ENCODE data around the gene APBB1IP. TPM values are rescaled to one million over a fixed set of nuclear protein-coding genes. Genes with fewer than 3 reads are reported as not detected.
A peak's percentile ranks its signal among the peaks of the same experiment; 100 is the strongest.

APBB1IP gene
- total RNA-seq, 2 experiments from 2014 or later, result 80.9 to 82.2 TPM

DNA sequence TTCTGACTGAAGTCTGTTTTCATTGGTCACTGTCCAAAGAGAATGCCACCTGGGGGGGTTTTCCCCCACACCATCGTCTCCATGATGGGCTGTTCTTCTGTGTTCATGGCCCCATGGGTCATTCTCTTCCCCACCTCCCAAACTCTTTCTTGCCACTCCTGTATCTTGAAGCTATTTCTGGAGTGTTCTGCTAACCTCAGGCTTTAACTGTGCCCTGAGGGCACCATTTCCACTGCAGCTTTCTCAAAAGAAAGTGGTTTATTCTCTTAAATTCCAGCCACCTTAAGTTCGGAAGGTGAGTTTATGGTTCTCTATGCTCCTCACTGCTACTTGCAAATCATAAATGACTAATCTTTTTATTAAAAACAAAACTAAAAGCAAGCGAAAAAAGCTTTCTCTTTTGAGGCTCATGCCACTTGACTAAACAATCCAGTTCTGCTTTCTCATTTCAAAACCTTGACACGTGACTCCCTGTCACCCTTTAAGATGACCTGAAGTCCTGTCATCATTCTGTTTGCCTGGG lies 7.4 kb upstream of the APBB1IP start:
- H3K4me1 Mint-ChIP-seq, result peaks cover 15% of the 10 kb centered on the region
- H3K36me3 Mint-ChIP-seq (ENCODE audit: low read depth), result no peaks in the 10 kb centered on the region
- no peaks in the 10 kb centered on the region for H3K9me3 Mint-ChIP-seq
- POLR2A ChIA-PET, result interaction anchor here (0.6 to 1.3 kb wide), 7 partner anchors 8 to 430 kb away, joined by 3 to 7 read pairs (median 4); partner anchors contain the start of gene ABI1
- CTCF ChIA-PET, result interaction anchor here (0.9 to 1.4 kb wide), 2 partner anchors 10 to 125 kb away, joined by 3 to 5 read pairs; no protein-coding TSS in a partner anchor
- peak overlapping the region; percentile 81 for H3K27ac Mint-ChIP-seq
- peaks cover 5% of the 10 kb centered on the region for H3K27me3 Mint-ChIP-seq
- DNase-seq, result no peak
- peak overlapping the region; percentile 19 for H3K4me3 Mint-ChIP-seq

DNA sequence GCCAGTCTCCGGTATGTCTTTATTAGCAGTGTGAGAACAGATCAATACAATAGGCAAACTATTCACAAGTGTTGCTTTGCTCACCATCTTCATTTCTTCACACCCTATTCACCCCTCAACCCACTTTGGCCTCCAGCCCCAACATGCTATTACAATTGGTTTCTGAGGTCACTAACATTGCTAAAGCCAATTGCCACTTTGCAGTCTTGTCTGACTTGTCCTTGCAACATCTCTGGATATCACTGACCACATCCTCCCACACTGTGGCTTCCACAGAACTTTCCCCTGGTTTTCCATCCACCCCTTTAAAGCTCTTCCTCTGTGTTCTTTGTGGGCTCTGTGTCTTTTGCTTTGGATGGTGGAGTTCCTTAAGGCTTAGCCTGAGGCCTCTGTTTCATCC lies 5.2 kb upstream of the APBB1IP start:
- Mint-ChIP-seq H3K27me3 (peaks cover 4% of the 10 kb centered on the region), H3K27ac (no peak overlapping the region), H3K4me3 (no peak overlapping the region), H3K9me3 (no peaks in the 10 kb centered on the region), H3K4me1 (peaks cover 34% of the 10 kb centered on the region), H3K36me3 (ENCODE audit: low read depth) (no peaks in the 10 kb centered on the region)
- DNase-seq, result no peak
- ChIA-PET CTCF (no interaction called here), POLR2A (no interaction called here)

DNA sequence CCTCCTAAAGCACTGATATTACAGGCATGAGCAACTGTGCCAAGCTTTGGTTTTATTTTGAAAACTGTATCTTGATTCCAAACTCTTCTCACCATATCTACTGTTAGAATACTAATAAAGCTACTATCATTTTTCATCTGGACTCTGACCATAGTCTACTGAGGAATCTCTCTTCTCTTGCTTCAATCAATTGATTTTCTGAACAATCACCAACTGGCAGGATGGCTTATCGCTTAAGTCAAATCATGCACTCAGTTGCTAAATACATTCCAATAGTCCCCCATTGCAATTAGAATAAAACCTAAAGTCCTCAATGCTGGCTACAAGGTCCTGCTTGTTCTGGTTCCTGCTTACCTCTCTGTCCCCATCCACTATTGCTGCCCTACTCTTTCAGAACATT lies 2.3 kb upstream of the APBB1IP start:
- no peak overlapping the region for H3K27ac Mint-ChIP-seq

DNA sequence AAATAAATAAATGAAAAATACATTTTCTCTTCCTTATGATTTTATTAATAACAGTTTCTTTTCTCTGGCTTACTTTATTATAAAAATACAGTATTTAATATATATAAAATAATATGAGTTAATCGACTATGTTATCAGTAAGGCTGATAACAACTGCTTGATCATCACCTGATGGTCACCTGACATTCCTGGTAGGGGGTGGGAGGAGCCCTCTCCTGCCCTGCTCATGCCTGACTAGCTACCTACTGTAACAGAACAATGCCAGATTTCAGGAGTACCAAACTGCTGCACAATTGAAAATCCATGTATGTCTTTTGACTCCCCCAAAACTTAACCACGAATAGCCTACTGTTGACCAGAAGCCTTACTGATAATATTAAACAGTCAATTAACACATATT lies 1.3 kb upstream of the APBB1IP start:
- Mint-ChIP-seq H3K9me3 (no peaks in the 10 kb centered on the region), H3K36me3 (ENCODE audit: low read depth) (peaks cover 15% of the 10 kb centered on the region), H3K4me1 (peaks cover 33% of the 10 kb centered on the region), H3K4me3 (no peak overlapping the region), H3K27ac (no peak overlapping the region), H3K27me3 (peaks cover 1% of the 10 kb centered on the region)
- no peak for DNase-seq
- ChIA-PET POLR2A (interaction anchor here (1.0 to 6.8 kb wide), 4 partner anchors 11 to 806 kb away, joined by 3 to 57 read pairs (median 9); no protein-coding TSS in a partner anchor), CTCF (interaction anchor here (0.5 to 1.1 kb wide), 2 partner anchors 30 to 445 kb away, joined by 3 to 4 read pairs; no protein-coding TSS in a partner anchor)

More for the DNA sequence above, 2.3 kb upstream of the APBB1IP start:
- DNase-seq, result no peak
- peaks cover 26% of the 10 kb centered on the region for H3K4me1 Mint-ChIP-seq
- POLR2A ChIA-PET, result interaction anchor here (1.3 to 6.8 kb wide), 2 partner anchors 46 to 51 kb away, joined by 3 to 57 read pairs; no protein-coding TSS in a partner anchor
- peaks cover 8% of the 10 kb centered on the region for H3K36me3 Mint-ChIP-seq (ENCODE audit: low read depth)
- peaks cover 1% of the 10 kb centered on the region for H3K27me3 Mint-ChIP-seq
- no peak overlapping the region for H3K4me3 Mint-ChIP-seq
- no peaks in the 10 kb centered on the region for H3K9me3 Mint-ChIP-seq
- CTCF ChIA-PET, result interaction anchor here (1.4 kb wide), 1 partner anchor 120 kb away, joined by 3 read pairs; no protein-coding TSS in a partner anchor

DNA sequence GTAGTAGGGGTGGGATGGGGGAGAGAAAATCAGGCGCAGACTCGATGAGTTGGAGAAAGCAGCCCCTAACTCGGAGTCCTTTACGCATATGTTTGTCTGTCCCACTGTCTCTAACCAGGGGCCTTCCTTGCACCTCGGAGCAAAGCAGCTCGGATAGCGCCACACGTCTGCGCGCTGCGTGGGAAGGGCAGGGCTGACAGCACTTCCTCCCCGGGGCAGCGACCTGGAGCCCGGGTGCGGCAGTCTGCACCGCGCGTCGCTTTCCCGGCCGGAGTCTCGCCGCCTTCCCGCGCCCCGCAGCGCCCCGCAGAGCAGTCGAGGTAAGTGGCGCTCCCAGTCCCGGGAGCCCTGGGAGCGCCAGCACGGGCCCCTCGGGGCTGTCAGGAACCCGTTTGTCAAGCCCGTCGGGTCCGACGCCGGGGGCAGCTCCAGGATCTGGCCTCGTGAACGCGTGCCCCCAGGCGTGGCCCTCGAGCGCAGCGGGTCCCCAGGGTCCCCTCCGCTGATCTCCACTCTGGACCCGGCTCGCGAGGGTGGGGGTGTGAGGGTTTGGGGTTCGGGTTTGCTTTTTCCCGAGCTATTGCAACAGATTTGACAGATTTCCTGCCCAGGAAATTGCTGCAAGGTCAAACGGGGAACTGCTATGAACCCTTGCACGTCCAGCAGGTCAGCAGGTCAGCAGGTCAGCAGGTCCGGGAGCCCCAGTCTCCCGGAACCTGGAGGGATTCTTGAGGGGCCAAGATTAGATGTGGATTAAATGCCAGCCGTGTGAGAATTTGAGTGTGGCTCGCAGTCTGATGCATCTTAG lies 597 bp downstream of the APBB1IP start:
- Mint-ChIP-seq H3K27me3 (peaks cover 1% of the 10 kb centered on the region), H3K4me3 (peak overlapping the region; percentile 88), H3K9me3 (no peaks in the 10 kb centered on the region), H3K27ac (peak overlapping the region; percentile 89), H3K4me1 (peaks cover 45% of the 10 kb centered on the region), H3K36me3 (ENCODE audit: low read depth) (peaks cover 28% of the 10 kb centered on the region)
- DNase-seq, result peak; percentile 75
- ChIA-PET POLR2A (interaction anchor here (0.6 to 6.8 kb wide), 13 partner anchors 8 to 716 kb away, joined by 3 to 57 read pairs (median 5); partner anchors contain the start of genes MASTL and YME1L1), CTCF (no interaction called here)

GRCh38 chr10:26439406-26440087 lies 1.4 kb downstream of the APBB1IP start:
- H3K9me3 Mint-ChIP-seq, result no peaks in the 10 kb centered on the region
- no peak for DNase-seq
- peaks cover 1% of the 10 kb centered on the region for H3K27me3 Mint-ChIP-seq
- peak overlapping the region; percentile 89 for H3K27ac Mint-ChIP-seq
- peaks cover 52% of the 10 kb centered on the region for H3K4me1 Mint-ChIP-seq
- ChIA-PET CTCF (no interaction called here), POLR2A (interaction anchor here (0.6 to 6.8 kb wide), 12 partner anchors 9 to 715 kb away, joined by 3 to 57 read pairs (median 5); partner anchors contain the start of genes MASTL and YME1L1)
- peaks cover 36% of the 10 kb centered on the region for H3K36me3 Mint-ChIP-seq (ENCODE audit: low read depth)
- H3K4me3 Mint-ChIP-seq, result peak overlapping the region; percentile 88

DNA sequence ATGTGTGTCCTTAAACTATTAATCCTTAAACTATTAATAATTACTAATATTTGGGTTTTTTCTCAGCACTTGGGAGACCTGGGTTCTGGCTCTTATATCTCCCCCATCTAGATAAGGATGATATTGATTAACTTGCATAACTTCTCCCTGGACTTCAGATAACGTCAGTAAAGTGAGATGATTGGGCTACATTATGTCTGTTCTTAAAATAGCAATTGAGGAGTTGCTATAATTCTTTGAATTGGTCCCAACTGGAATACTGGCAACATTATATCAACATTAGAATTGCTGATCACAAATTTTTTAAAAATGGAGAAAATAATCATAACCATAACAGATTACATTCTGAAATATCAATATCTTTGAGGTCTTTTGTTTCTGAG lies 1.9 kb downstream of the APBB1IP start:
- Mint-ChIP-seq H3K4me1 (peaks cover 53% of the 10 kb centered on the region), H3K9me3 (no peaks in the 10 kb centered on the region), H3K4me3 (peak overlapping the region; percentile 88), H3K36me3 (ENCODE audit: low read depth) (peaks cover 37% of the 10 kb centered on the region), H3K27ac (peak overlapping the region; percentile 89), H3K27me3 (peaks cover 1% of the 10 kb centered on the region)
- no peak for DNase-seq
- ChIA-PET CTCF (no interaction called here), POLR2A (interaction anchor here (1.4 to 6.8 kb wide), 5 partner anchors 10 to 46 kb away, joined by 3 to 57 read pairs (median 12); no protein-coding TSS in a partner anchor)

DNA sequence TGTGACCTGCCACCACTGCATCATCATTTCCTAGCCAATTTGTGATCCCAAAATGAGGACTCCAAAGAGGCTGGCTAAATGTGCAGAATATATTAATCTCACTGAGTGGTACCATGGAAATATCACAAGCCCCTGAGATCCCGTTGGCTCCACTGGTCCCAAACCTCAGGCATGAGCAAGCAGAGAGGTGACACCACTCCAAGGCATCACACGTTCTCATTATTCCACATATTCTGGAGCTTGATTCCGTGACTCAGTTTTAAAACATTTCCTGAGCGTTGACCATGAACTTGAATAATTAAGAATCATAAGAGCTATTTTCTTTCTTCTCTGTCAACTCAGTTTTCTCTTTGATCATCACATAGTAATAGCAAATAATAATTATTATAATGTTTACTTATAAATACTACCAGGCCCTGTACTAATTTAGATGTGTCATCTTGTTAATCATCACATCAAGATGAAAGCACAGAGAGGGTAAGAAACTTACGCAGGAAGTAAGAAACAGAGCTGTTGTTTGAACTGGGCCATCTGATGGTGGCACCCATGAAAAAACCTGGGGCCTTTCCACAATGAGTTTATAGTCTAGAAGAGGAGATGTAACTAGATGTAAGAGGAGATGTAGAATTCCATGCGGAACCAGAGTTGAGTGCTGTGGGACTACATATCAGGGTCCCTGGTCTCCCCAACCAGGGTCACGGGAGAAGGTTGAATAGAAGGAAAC lies 3.5 kb downstream of the APBB1IP start:
- ChIA-PET POLR2A (interaction anchor here (1.0 to 6.8 kb wide), 10 partner anchors 8 to 713 kb away, joined by 3 to 57 read pairs (median 6); partner anchors contain the start of gene YME1L1), CTCF (interaction anchor here (1.0 to 1.3 kb wide), 4 partner anchors 11 to 42 kb away, joined by 3 to 5 read pairs (median 3); no protein-coding TSS in a partner anchor)

GRCh38 chr10:26445411-26446031 lies 7.4 kb downstream of the APBB1IP start:
- ChIA-PET POLR2A (interaction anchor here (1.8 kb wide), 1 partner anchor 30 kb away, joined by 9 read pairs; no protein-coding TSS in a partner anchor), CTCF (interaction anchor here (0.7 to 1.1 kb wide), 2 partner anchors 107 to 129 kb away, joined by 3 to 4 read pairs; no protein-coding TSS in a partner anchor)
- Mint-ChIP-seq H3K4me3 (no peak overlapping the region), H3K36me3 (ENCODE audit: low read depth) (peaks cover 67% of the 10 kb centered on the region), H3K27me3 (no peaks in the 10 kb centered on the region), H3K4me1 (peaks cover 79% of the 10 kb centered on the region), H3K27ac (peak overlapping the region; percentile 64), H3K9me3 (peaks cover 5% of the 10 kb centered on the region)
- no peak for DNase-seq

More for the DNA sequence above, 3.5 kb downstream of the APBB1IP start:
- Mint-ChIP-seq H3K27me3 (no peaks in the 10 kb centered on the region), H3K4me1 (peaks cover 59% of the 10 kb centered on the region), H3K9me3 (peaks cover 2% of the 10 kb centered on the region), H3K27ac (peak overlapping the region; percentile 65), H3K36me3 (ENCODE audit: low read depth) (peaks cover 48% of the 10 kb centered on the region), H3K4me3 (peak overlapping the region; percentile 63)
- no peak for DNase-seq

GRCh38 chr10:26446258-26446657 lies 8.1 kb downstream of the APBB1IP start:
- no peak for DNase-seq
- POLR2A ChIA-PET, result interaction anchor here (0.7 to 1.8 kb wide), 5 partner anchors 22 to 708 kb away, joined by 3 to 9 read pairs (median 3); no protein-coding TSS in a partner anchor
- CTCF ChIA-PET, result no interaction called here

DNA sequence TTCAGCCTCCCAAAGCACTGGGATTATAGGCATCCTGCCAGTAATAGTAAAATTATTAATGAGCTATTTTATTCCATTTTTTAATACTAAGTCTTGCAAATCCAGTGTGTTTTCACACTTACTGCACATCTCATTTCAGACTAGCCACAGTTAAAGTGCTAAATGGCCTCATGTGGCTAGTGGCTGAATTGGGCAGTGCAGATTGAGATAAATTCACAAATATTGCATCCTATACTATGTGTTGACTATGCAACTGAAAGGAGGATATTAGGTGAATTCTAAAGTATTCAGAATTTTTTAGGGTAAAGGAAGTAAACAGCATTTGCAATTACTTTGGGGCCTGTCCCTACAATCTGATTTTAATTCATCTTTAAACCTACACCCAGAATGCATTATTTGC lies 10.2 kb downstream of the APBB1IP start:
- POLR2A ChIA-PET, result interaction anchor here (1.0 to 2.1 kb wide), 7 partner anchors 10 to 39 kb away, joined by 3 to 15 read pairs (median 6); partner anchors contain the start of gene APBB1IP
- CTCF ChIA-PET, result interaction anchor here (1.4 kb wide), 1 partner anchor 20 kb away, joined by 7 read pairs; no protein-coding TSS in a partner anchor
- Mint-ChIP-seq H3K36me3 (ENCODE audit: low read depth) (peaks cover 67% of the 10 kb centered on the region), H3K27ac (peak overlapping the region; percentile 86), H3K27me3 (no peaks in the 10 kb centered on the region), H3K4me3 (peak overlapping the region; percentile 54), H3K4me1 (peaks cover 69% of the 10 kb centered on the region), H3K9me3 (peaks cover 5% of the 10 kb centered on the region)
- no peak for DNase-seq

More at GRCh38 chr10:26446258-26446657, 8.1 kb downstream of the APBB1IP start:
- peak overlapping the region; percentile 64 for H3K27ac Mint-ChIP-seq
- H3K4me3 Mint-ChIP-seq, result peak overlapping the region; percentile 8
- peaks cover 74% of the 10 kb centered on the region for H3K4me1 Mint-ChIP-seq
- peaks cover 5% of the 10 kb centered on the region for H3K9me3 Mint-ChIP-seq
- H3K27me3 Mint-ChIP-seq, result no peaks in the 10 kb centered on the region
- peaks cover 65% of the 10 kb centered on the region for H3K36me3 Mint-ChIP-seq (ENCODE audit: low read depth)
